ENCODE data around the gene RYK.

The RYK gene

DNA sequence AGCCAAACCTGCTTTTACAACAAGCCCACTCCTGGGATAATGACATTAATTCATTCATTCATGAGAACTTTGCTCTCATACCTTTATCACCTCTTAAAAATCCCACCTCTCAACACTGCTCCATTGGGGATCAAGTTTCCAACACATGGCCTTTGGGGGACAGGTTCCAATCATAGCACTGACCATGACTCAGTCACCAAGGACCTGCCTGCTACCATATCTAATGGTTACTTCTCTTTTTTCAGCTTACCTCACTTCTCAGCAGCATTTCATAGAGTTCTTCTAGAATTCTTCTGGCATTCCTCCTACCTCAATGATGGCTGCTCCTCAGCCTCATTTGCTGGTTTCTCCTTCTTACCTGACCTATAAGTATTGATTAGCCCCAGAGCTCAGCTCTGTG, 36.9 kb upstream of the RYK start:
- H3K79me2 ChIP-seq (ENCODE audit: insufficient read depth, low read depth), result no peaks in the 10 kb centered on the region
- no peaks in the 10 kb centered on the region for H4K20me1 ChIP-seq (ENCODE audit: insufficient read depth)
- H2AFZ ChIP-seq (ENCODE audit: low read depth), result no peak overlapping the region
- H3K27me3 ChIP-seq (ENCODE audit: insufficient read depth, low read depth), result peaks cover 35% of the 10 kb centered on the region; the same call in 1 of the 2 replicates
- no peak overlapping the region for H3K4me2 ChIP-seq
- no peaks in the 10 kb centered on the region for H3K4me1 ChIP-seq (ENCODE audit: low read depth, poor library complexity, severe bottlenecking)
- no peak overlapping the region for H3K4me3 ChIP-seq (IDR thresholded peaks at IDR 0.05; ENCODE audit: insufficient read depth, low read depth, low read length)
- no peak overlapping the region for H3K27ac ChIP-seq
- TF ChIP-seq, protein P1, sequence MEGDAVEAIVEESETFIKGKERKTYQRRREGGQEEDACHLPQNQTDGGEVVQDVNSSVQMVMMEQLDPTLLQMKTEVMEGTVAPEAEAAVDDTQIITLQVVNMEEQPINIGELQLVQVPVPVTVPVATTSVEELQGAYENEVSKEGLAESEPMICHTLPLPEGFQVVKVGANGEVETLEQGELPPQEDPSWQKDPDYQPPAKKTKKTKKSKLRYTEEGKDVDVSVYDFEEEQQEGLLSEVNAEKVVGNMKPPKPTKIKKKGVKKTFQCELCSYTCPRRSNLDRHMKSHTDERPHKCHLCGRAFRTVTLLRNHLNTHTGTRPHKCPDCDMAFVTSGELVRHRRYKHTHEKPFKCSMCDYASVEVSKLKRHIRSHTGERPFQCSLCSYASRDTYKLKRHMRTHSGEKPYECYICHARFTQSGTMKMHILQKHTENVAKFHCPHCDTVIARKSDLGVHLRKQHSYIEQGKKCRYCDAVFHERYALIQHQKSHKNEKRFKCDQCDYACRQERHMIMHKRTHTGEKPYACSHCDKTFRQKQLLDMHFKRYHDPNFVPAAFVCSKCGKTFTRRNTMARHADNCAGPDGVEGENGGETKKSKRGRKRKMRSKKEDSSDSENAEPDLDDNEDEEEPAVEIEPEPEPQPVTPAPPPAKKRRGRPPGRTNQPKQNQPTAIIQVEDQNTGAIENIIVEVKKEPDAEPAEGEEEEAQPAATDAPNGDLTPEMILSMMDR (conservative IDR thresholded peaks at IDR 0.05; ENCODE audit: low read depth, low read length), result no peak
- H3K9ac ChIP-seq, result no peak overlapping the region
- H3K36me3 ChIP-seq (ENCODE audit: insufficient read depth), result no peaks in the 10 kb centered on the region

DNA sequence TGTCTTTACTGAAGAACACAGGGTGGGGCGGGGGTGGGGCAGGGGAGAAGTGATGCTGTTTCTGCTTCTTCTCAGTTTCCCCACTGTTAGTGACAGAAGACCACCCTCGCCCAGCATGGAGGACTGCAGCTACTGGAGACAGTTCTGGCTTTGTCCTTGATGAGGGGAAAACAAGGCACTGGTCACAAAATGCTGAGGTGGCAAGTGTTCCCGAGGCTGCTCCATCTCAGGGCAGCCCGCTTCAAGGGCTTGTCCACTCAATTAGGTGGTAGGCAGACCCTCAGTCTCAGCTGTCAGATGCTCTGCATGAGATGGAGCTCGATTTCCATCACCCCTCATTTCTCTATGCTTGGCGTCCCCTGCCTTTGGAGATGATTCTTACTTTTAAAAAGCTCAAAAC, 33.8 kb upstream of the RYK start:
- Histone ChIP-seq H3K9ac (no peak overlapping the region), H2AFZ (ENCODE audit: low read depth) (no peak overlapping the region), H3K4me2 (no peak overlapping the region), H3K36me3 (ENCODE audit: insufficient read depth) (no peaks in the 10 kb centered on the region), H3K4me3 (IDR thresholded peaks at IDR 0.05; ENCODE audit: insufficient read depth, low read depth, low read length) (no peak overlapping the region), H3K27ac (no peak overlapping the region), H3K79me2 (ENCODE audit: insufficient read depth, low read depth) (no peaks in the 10 kb centered on the region), H3K27me3 (ENCODE audit: insufficient read depth, low read depth) (peaks cover 17% of the 10 kb centered on the region; the same call in 1 of the 2 replicates), H3K4me1 (ENCODE audit: low read depth, poor library complexity, severe bottlenecking) (no peaks in the 10 kb centered on the region), H4K20me1 (ENCODE audit: insufficient read depth) (no peaks in the 10 kb centered on the region)
- TF ChIP-seq, protein P1 (conservative IDR thresholded peaks at IDR 0.05; ENCODE audit: low read depth, low read length), result no peak

DNA sequence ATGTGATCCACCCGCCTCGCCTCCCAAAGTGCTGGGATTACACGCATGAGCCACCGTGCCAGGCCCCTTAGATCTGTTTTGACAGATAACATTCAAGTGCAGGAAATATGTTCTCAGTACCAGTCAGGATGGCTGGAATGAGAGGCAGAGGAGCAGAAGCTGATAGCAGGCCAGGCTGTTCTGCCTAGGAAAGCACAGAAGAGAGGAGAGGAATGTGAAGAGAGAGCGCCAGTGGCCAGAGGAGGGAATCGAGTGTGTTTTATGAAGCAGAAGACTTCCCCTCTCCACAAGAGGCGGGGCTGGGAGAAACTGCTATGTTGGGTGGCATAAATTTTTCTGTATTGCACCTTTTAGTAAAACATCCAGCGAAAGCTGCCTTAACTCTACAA, 32.0 kb upstream of the RYK start:
- H3K27ac ChIP-seq, result no peak overlapping the region
- H3K36me3 ChIP-seq (ENCODE audit: insufficient read depth), result no peaks in the 10 kb centered on the region

DNA sequence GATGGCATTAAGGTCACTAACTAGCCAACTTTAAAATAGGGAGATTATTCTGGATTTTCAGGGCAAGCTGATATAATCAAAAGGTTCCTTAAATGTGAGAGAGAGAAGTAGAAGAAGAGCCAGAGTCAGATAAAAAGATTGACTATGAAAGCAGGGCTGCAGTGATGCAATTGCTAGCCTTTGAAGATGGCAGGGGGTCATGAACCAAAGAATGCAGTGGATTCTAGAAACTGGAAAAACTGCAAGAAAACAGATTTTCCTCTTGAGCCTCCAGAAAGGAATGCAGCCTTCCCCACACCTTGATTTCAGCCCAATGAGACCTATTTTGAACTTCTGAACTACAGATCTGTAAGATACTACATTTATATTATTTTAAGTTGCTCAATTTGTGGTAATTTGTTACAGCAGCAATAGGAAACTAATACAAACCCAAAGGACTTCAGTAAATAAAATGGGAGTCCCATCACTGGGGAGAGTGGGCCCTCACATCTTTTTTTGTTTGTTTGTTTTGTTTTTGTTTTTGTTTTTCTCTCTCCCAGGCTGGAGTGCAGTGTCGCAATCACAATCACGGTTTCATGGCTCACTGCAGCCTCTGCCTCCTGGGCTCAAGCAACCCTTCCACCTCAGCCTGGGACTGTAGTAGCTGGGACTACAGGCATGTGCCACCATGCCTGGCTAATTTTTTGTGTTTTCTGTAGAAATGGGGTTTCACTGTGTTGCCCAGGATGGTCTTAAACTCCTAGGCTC, 31.4 kb upstream of the RYK start:
- H4K20me1 ChIP-seq (ENCODE audit: insufficient read depth), result no peaks in the 10 kb centered on the region
- no peak overlapping the region for H3K27ac ChIP-seq
- no peak overlapping the region for H3K4me3 ChIP-seq (IDR thresholded peaks at IDR 0.05; ENCODE audit: insufficient read depth, low read depth, low read length)
- H2AFZ ChIP-seq (ENCODE audit: low read depth), result no peak overlapping the region
- no peak overlapping the region for H3K4me2 ChIP-seq
- peaks cover 3% of the 10 kb centered on the region; the same call in 1 of the 2 replicates for H3K27me3 ChIP-seq (ENCODE audit: insufficient read depth, low read depth)
- no peak overlapping the region for H3K9ac ChIP-seq
- no peaks in the 10 kb centered on the region for H3K4me1 ChIP-seq (ENCODE audit: low read depth, poor library complexity, severe bottlenecking)
- H3K79me2 ChIP-seq (ENCODE audit: insufficient read depth, low read depth), result no peaks in the 10 kb centered on the region
- no peaks in the 10 kb centered on the region for H3K36me3 ChIP-seq (ENCODE audit: insufficient read depth)
- TF ChIP-seq, protein P1 (conservative IDR thresholded peaks at IDR 0.05; ENCODE audit: low read depth, low read length), result no peak

More for the DNA sequence above, 32.0 kb upstream of the RYK start:
- Histone ChIP-seq H3K79me2 (ENCODE audit: insufficient read depth, low read depth) (no peaks in the 10 kb centered on the region), H4K20me1 (ENCODE audit: insufficient read depth) (no peaks in the 10 kb centered on the region), H3K27me3 (ENCODE audit: insufficient read depth, low read depth) (peaks cover 8% of the 10 kb centered on the region; the same call in 1 of the 2 replicates), H3K4me2 (no peak overlapping the region), H3K4me3 (IDR thresholded peaks at IDR 0.05; ENCODE audit: insufficient read depth, low read depth, low read length) (no peak overlapping the region), H3K9ac (no peak overlapping the region), H3K4me1 (ENCODE audit: low read depth, poor library complexity, severe bottlenecking) (no peaks in the 10 kb centered on the region), H2AFZ (ENCODE audit: low read depth) (no peak overlapping the region)
- TF ChIP-seq, protein P1 (conservative IDR thresholded peaks at IDR 0.05; ENCODE audit: low read depth, low read length), result no peak

Measured in KMS-11 (cell line).